ENCODE measurements around the gene MAN2B2. TPM values are rescaled to one million over a fixed set of nuclear protein-coding genes. Genes with fewer than 3 reads are reported as not detected.
"Not testable (repeated sequence)": the region's sequence is repeated elsewhere in the genome, so short reads cannot be mapped to it uniquely, and the experiment has no call there.

Gene MAN2B2
- total and polyA plus RNA-seq, 9 of the 15 experiments (the other 6 are each of a cell fraction or from before 2014, with no cell fraction given), result 0.21 to 8.8 (median 3.7) TPM

DNA sequence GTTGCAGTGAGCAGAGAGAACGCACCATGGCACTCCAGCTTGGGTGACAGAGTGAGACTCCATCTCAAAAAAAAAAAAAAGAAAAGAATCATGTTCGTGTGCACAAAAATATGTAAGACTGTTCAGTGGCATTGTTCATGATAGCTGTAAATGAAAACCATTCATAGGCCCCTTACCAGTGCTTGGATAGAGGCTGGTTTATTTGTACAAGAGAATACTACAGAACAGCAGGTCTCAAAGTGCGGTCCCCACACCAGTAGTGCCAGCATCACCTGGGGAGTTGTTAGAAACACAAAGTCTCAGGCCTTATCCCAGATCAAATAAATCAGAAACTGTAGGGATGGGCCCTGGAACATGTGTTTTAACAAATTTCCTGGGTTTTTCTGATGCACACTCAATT is 52.8 kb downstream of the MAN2B2 start:
- Histone ChIP-seq H3K9me1 (ENCODE audit: control insufficient read depth, insufficient read depth, low read length) (no peaks in the 10 kb centered on the region), H3K9me3 (replicated peaks; ENCODE audit: control insufficient read depth, insufficient read depth, low read depth, low read length) (no peaks in the 10 kb centered on the region), H3K27ac (ENCODE audit: extremely low read depth, low read depth, low read length) (no peak overlapping the region), H3K4me1 (replicated peaks in 1 of 2; ENCODE audit: control insufficient read depth in 2 of 2, insufficient read depth in 2 of 2, low read length in 2 of 2) (peaks cover 6 to 10% of the 10 kb centered on the region in 2 experiments), H3K4me2 (ENCODE audit: insufficient read depth, low read length) (no peak overlapping the region), H3K79me2 (ENCODE audit: control insufficient read depth, insufficient read depth, low read length) (no peaks in the 10 kb centered on the region; the same call in 2 of the 3 replicates), H3K27me3 (ENCODE audit: control insufficient read depth in 2 of 2, insufficient read depth in 2 of 2, low read length in 2 of 2) (no peaks in the 10 kb centered on the region), H3K36me3 (ENCODE audit: control insufficient read depth, insufficient read depth, low read length) (no peaks in the 10 kb centered on the region), H3K4me3 (no peak overlapping the region), H4K20me1 (replicated peaks; ENCODE audit: control insufficient read depth, insufficient read depth, low read length) (no peaks in the 10 kb centered on the region), H2AFZ (ENCODE audit: low read depth, low read length) (no peak overlapping the region), H3K9ac (ENCODE audit: insufficient read depth in 1 of 2, low read depth in 2 of 2, low read length in 2 of 2) (no peak overlapping the region)
- ATAC-seq (no peak), FAIRE-seq (no peak), DNase-seq (ENCODE audit: extremely low read depth in 1 of 4, low spot score in 3 of 4) (no peak)
- in situ Hi-C loops (cut with MboI), result no loop called here
- CTCF ChIA-PET (ENCODE audit: low intra/inter-chr PET ratio), result no interaction called here
- TF ChIP-seq YBX1 (IDR thresholded peaks at IDR 0.05), result no peak
- TF ChIP-seq CBFA2T3 (IDR thresholded peaks at IDR 0.05), result 0 out of 2 replicates have a peak, but pooled peaks have one; percentile 12
- no TSS peak for BruUV-seq (replicated peaks)
- POLR2A ChIA-PET, result no interaction called here
- intact Hi-C loops (cut with micrococcal nuclease), result no loop called here
- 53% methylated on average over 3 of the region's 3 CpGs for WGBS (ENCODE audit: insufficient coverage, low coverage, missing lambda C conversion rate)

GRCh38 chr4:6628484-6628883 is 53.5 kb downstream of the MAN2B2 start:
- POLR2A ChIA-PET, result interaction anchor here (0.9 to 1.0 kb wide), 2 partner anchors 11 to 45 kb away, joined by 3 to 4 read pairs; partner anchors contain the start of gene MRFAP1
- H3K9me1 ChIP-seq (ENCODE audit: control insufficient read depth, insufficient read depth, low read length); H3K4me3 ChIP-seq; CTCF ChIA-PET (ENCODE audit: low intra/inter-chr PET ratio); DNase-seq (ENCODE audit: extremely low read depth in 1 of 4, low spot score in 3 of 4); H3K4me2 ChIP-seq (ENCODE audit: insufficient read depth, low read length); H3K9me3 ChIP-seq (replicated peaks; ENCODE audit: control insufficient read depth, insufficient read depth, low read depth, low read length); FAIRE-seq; H3K9ac ChIP-seq (ENCODE audit: insufficient read depth in 1 of 2, low read depth in 2 of 2, low read length in 2 of 2); ATAC-seq; H2AFZ ChIP-seq (ENCODE audit: low read depth, low read length); in situ Hi-C loops (cut with MboI); BruUV-seq (replicated peaks); H4K20me1 ChIP-seq (replicated peaks; ENCODE audit: control insufficient read depth, insufficient read depth, low read length); H3K27me3 ChIP-seq (ENCODE audit: control insufficient read depth in 2 of 2, insufficient read depth in 2 of 2, low read length in 2 of 2); H3K27ac ChIP-seq (ENCODE audit: extremely low read depth, low read depth, low read length); H3K79me2 ChIP-seq (ENCODE audit: control insufficient read depth, insufficient read depth, low read length); H3K36me3 ChIP-seq (ENCODE audit: control insufficient read depth, insufficient read depth, low read length); intact Hi-C loops (cut with micrococcal nuclease): not testable (repeated sequence)
- WGBS (ENCODE audit: insufficient coverage, low coverage, missing lambda C conversion rate), result no CpG with 5 or more reads among the region's 1 CpG
- peaks cover 10 to 13% of the 10 kb centered on the region in 2 experiments for H3K4me1 ChIP-seq (replicated peaks in 1 of 2; ENCODE audit: control insufficient read depth in 2 of 2, insufficient read depth in 2 of 2, low read length in 2 of 2)

Data from K562 (cell line).